HG02970 (cell line): ENCODE data around the gene PMCH.
"Not testable (repeated sequence)": the region's sequence is repeated elsewhere in the genome, so short reads cannot be mapped to it uniquely, and the experiment has no call there.

Source experiments
- ATAC-seq: cut with Tn5 transposase; IDR thresholded peaks from one replicate; pipeline ENCODE4 v1.9.1; 2021; ENCODE audit warnings: mild to moderate bottlenecking, moderate library complexity, moderate number of reproducible peaks; ENCODE audit not compliant: unreplicated experiment, low FRiP score

The PMCH gene

DNA sequence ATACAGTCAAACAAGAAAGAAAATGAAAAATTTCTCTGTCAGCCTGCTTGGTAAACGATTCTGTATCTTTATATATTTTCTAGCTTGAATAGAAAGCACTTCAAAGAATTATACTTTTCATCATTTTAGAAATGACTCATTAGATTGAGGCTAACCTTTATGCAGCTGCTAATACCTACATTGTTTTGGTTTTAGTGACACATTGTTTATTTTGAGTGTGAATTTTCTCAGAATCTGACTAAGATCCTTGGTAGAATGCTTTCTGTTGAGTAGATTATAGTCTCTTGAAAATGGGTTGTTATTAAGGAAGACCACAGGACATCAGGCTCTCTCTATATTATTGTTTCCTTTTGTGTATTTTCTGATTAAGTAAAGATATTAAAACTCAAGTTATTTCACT lies at the start of gene PMCH:
Gene PMCH, minus strand, starts transcription at position 45 of the 400 bp plus-strand sequence. CDS start 63 bp downstream, outside the sequence.
- ATAC-seq: no peak

DNA sequence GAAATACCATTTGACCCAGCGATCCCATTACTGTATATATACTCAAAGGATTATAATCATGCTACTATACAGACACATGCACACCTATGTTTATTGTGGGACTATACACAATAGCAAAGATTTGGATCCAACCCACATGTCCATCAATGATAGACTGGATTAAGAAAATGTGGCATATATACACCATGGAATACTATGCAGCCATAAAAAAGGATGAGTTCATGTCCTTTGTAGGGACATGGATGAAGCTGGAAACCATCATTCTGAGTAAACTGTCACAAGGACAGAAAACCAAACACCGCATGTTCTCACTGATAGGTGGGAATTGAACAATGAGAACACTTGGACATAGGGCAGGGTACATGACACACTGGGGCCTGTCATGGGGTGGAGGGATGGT lies 43.2 kb upstream of the PMCH start:
- ATAC-seq: not testable (repeated sequence)

GRCh38 chr12:102234599-102234998 lies 37.0 kb upstream of the PMCH start:
- ATAC-seq: no peak

DNA sequence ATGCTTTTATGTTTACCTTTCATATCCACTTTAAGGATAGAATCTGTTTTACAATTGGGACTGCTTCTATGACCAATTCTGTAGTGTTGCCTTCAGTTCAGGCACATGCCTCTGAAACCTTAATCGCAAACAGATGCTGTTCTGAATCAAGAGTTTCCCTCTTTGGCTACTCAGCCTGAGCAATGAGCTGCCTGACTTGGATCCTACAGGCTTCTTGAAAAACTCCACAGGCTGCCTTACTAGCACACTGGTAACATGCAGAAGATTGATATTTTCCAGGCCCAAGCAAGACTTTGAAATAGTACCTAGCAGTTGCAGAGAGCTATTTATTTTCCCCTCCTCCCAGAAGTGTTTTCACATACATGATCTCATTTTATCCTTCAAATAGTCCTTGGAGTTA lies 34.8 kb upstream of the PMCH start:
- no peak for ATAC-seq

GRCh38 chr12:102232036-102232435 lies 34.4 kb upstream of the PMCH start:
- no peak for ATAC-seq

DNA sequence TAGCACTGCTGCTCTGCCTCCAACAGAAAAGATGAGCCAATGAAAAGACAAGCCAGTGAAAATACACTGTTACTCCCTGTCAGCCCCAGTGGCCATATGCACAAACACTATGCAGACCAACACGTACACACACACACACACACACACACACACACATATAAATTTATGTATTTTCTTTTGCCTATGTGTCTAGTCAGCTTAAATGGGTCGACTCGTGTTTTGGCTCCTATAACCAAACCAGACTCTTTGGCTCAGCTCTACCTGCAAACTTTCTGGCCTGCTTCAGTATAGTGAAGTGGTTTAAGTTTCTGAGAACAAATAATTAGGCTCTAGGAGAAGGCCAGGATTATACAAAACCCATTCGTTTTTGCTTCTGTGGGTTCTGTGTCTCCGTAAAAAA lies 30.3 kb upstream of the PMCH start:
- no peak for ATAC-seq

- ATAC-seq: no peak
Measured at GRCh38 chr12:102220736-102221135, 23.1 kb upstream of the PMCH start.

DNA sequence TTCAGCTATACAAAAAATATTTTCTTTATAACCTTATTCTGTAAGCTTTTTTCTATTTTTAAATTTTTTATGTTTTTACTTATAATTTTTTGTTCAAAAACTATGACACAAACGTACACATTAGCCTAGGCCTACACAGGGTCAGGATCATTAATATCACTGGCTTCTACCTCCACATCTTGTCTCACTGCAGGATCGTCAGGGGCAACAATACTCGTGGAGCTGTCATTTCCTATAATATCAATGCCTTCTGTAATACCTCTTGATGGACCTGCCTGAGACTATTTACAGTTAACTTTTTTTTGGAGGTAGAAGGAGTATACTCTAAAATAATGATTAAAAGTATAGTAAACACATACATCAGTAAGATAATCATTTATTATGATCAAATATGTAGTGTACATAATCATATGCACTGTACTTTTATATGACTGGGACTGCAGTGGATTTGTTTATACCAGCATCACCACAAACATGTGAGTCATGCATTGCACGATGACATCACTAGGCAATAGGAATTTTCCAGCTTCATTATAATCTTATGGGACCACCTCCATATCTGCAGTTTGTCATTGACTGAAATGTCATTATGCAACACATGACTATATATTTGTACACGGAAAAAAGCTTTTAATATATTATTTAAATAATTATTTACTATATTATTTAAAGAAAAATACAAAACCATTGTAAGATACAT lies 18.5 kb upstream of the PMCH start:
- no peak for ATAC-seq

GRCh38 chr12:102204025-102204424 lies 6.4 kb upstream of the PMCH start:
- ATAC-seq: no peak

DNA sequence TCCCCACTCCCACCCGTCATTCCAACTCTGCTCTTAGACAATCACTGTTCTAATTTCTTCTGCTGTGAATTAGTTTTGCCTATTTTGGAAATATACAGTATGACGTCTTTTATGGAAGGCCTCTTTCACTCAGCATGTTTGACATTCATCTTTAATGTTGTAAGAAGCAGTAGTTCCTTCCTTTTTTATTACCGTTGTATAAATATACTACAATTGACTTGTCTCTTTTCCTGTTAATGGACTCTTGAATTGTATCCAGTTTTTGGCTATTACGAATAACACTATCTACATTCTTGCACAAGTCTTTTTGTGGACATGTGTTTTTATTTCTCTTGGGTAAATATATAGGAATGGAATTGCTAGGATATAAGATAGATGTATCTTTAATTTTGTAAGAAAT lies 4.9 kb upstream of the PMCH start:
- ATAC-seq: no peak

DNA sequence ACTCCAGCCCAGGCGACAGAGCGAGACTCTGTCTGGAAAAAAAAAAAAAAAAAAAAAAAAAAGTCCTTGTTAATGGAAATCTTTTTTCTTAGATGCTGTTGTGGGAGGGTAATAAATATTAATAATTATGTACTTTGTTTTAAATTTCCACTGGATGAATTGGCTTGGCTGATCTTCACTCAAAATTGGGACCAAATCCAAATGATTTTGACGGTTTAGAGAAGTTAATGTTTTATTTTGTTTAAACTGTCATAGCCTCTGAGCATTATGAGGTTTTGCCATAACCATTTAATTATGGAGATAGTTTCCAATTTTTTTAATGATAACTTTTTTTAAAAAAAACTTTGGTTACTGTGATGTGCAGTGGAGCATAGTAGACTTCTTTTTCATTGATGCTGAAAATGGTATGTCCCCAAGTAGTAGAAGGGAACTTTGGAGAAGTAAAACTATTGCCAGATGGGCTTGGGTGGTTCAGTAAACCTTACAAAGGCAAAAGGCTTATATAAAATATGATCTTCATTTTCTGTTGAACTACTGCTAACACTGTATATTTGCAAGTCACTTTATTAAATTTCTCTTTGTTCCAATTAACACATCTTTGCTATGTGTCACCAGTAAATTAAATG lies 3.9 kb upstream of the PMCH start:
- no peak for ATAC-seq

DNA sequence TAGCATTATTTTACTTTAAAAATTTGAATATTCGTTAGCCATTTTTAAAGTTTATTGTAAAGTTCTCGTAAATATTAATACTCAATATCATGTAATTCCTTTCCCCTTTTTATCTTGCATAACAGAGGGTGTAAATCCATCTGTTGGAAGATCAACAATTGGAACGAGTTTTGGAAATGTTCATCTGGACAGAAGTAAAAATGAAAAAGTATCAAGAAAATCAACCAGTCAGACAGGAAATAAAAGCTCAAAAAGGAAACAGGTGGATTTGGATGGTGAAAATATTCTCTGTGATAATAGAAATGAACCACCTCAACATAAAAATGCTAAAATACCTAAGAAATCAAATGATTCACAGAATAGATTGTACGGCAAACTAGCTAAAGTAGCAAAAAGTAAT lies 1.8 kb downstream of the PMCH start:
- ATAC-seq: no peak

DNA sequence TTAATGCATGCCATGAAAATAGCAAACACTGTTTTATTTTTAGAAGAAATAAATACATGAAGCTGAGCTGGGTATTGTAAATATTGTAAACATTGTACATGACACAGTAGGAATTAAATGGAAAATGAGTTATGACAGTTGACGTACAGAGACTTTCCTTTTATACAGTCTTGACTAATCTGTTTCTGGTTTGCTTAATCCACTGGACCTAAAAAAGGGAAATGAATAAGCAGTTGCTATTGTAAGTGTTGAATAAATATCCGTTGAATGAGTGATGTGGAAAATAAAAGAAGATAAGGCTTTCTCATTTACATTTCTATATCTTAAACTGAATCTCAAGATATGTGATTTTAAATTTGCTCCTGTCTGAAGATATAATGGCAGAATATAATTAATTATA lies 15.0 kb downstream of the PMCH start:
- ATAC-seq: no peak

GRCh38 chr12:102174761-102175160 lies 22.9 kb downstream of the PMCH start:
- no peak for ATAC-seq

- ATAC-seq: no peak
Measured at GRCh38 chr12:102174117-102174516, 23.5 kb downstream of the PMCH start.

DNA sequence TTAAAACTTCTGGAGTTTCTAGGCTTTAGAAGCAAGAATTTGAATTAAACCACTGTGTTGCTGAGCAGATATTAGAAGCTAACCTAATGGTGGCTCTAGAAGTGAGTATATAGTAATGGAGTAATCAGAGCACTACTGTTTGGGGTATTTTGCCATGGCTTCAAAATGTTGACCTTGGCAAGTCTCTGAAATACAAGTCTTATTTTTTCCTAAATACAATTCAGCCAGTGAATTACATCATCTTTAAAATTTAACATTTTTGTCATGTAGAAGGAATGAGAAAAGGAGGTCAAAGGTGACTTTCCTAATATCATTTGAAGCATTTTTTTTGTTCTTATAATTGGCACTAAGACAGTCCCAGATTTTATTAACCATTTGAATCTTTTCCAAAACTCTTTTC lies 25.2 kb downstream of the PMCH start:
- ATAC-seq: no peak

GRCh38 chr12:102171951-102172350 lies 25.7 kb downstream of the PMCH start:
- ATAC-seq: no peak

DNA sequence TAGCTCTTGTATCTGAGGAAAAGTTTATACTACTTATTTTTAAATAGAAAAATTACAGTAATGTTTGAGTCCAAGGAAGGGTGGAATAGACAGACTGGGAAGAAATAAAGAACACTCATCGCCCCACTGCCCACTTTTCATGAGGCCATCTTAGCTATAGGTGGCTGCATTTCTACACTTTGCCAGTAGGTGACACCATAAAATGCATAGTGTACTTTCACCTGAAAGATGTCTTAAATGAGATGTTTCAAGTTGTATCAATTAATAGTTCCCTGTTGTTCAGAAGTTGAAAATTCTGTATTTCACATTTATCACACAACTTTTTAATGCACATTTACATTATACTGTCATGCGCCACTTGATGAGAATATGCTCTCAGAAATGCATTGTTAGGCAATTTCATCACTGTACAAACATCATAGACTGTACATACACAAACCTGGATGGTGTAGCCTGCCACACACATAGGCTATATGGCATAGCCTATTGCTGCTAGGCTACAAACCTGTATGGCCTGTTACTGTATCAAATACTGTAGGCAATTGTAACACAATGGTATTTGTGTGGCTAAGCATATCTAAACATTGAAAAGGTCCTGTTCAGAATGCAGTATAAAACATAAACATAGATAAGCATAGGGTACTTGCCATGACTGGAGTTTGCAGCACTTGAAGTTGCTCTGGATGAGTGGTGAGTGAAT lies 27.6 kb downstream of the PMCH start:
- no peak for ATAC-seq

DNA sequence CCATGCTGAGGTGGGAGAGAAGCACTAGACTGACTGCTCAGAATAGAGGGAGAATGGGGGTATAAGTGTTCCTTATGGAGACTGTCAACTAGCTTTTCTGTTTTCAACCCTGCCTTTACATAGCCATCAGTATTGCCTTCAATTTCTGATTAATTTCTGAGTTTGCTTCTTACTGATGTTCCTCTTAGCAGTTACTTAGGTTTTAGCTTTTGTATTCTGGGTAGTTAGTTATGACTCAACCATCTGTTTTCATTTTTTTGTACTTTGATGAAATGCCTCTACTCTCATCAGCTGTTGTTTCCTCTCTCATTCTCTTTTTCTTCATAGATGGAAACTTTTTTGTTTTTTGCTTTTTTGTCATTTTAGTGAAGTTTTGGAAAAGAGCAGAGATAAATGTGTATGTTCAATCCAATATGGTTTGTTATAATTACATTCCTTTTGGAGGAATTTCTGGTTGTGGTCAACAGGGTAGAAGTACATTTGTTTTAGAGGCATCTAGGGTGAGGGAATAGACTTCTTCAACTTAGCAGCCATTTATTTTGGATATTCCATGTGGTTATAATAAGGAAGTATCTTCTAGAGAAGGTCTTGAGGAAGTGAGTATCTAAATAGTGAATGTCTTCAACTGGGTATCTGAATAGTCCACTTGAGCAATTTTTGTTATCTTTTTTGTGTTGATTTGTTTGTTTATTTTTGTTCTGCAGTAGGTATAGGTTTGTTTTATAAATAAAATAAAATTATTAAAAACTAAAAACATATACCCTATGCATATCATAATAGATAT lies 29.6 kb downstream of the PMCH start:
- no peak for ATAC-seq

- no peak for ATAC-seq
Measured at GRCh38 chr12:102163383-102163782, 34.2 kb downstream of the PMCH start.

GRCh38 chr12:102155206-102155605 lies 42.4 kb downstream of the PMCH start:
- ATAC-seq: not testable (repeated sequence)
